Stimulated activated CD4-positive, alpha-beta T cell treated with anti-CD3 and anti-CD28 coated beads, Interleukin-2, amount 100 ng/mL, for 48 hours (primary cell): ENCODE measurements around the gene TASOR2.

Experiments
- DNase-seq, 2 donors: peaks; one replicate each; pipeline ENCODE4 v3.0.0-alpha.2; 2020

TASOR2 gene, protein sequence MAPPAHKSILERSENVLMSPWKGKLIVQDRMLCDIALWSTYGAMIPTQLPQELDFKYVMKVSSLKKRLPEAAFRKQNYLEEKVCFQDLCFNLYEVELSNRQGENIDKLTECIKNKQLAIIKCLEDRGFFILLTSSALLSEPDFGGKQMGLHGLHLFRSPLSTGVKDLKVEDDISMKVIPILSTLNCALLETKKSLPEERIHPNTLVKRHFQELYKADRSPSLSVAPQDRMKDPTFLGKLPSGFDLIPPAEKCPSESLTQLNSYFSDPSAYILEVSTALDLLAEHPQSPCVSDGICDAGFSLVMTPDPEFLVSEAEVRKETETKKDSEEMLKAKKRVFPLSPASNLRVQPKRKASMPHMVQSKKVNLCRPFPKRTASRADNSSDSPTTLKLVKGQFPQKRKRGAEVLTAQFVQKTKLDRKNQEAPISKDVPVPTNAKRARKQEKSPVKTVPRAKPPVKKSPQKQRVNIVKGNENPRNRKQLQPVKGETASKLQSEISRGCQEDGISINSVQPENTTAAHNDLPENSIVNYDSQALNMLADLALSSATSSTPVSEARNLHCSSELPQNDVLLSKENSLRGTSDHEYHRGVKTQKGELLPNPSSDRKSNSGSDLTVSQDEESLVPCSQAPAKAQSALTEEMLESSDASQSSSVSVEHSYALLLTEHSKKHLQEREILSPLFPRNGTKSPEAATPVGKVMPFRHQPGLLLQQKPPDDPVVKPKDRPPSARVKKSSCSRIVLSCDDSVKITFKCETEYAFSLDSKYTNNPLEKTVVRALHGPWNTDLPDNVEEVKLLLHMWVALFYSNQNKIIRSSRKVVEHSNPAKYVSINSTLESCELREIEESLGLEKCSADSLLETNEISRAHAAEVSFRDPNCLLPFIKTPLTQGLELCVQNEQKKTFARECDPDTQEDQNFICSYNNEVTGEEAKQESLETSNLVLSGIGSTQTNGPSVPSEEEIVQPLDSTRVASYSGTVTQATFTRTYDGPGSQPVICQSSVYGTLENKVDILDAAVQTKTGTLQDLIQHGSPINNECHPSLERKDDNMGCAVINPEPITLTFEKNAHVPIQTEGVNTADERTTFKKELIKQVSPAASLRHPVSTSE (N-terminal part only)

DNA sequence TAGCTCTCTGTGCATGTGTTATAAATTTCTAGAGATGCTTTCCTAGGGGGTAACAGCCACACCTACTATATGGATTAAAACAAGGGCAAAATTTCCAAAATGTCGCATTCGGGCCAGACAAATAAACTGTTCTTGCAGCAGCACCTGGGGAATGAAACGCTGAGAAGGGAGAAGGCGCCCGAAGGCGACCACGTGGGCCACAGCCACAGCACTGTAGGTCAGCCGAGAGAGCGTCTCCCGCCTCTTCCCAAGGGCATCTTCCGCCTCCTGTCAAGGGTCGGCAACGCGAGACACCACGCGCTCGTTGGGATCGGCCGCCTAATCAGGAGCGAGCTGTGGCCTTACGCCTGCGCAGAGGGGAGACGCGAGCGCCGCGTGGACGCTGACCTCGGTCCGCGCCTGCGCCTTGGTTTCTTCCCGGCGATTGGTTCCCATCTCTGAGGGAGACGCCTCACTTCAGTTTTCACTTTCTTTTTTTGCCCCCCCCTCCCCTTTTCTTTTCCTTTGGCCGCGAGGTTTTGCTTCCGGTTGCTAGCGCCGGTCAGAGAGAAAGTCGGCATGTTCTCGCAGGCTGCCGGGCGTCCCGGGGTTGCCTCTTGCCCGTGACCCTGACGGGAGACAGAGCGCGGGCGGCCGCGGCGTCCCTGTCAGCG lies at the start of gene TASOR2:
TASOR2 (plus strand) TSS at position 521 of the 653 bp plus-strand sequence. CDS start 35,805 bp downstream, outside the sequence.
- peak; percentile 94 to 96 for DNase-seq

DNA sequence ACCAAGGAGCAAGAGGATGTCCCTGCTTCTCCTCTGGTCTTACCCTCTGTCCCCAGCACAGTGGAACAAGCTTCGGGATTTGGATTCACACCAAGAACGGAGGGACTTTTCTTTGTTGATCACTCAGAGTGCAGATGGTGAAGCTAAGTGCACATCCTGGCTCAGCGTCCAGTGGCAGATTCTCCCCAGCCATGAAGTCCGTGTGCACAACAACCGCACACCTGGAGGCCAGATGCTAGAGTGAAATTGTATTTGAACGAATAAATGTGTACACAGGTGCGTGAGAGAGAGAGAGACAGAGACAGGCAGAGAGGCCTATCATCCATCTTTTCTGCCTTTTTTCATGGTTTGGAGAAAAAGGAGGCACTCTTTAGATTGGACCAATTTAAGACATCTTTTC lies 49.7 kb upstream of the TASOR2 start:
- no peak for DNase-seq

DNA sequence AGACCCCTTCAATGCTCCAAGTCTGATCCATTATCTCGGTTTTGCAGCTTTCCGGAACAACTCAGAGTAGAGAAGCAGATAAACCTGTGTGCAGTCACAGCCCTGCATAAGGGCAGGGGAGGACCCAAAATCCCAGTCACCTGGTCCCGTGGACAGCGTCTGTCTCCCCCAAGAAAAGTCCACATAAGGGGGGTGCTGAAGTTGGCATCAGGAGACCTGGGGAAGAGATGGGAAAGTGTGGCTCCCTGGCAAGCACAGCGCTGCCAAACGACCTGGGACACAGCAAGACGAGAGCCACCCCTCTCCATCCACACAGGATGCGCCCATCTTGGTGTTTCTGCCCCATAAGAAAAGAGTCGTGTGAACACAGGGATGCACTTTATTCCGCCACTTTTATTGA lies 46.1 kb upstream of the TASOR2 start:
- DNase-seq = no peak

DNA sequence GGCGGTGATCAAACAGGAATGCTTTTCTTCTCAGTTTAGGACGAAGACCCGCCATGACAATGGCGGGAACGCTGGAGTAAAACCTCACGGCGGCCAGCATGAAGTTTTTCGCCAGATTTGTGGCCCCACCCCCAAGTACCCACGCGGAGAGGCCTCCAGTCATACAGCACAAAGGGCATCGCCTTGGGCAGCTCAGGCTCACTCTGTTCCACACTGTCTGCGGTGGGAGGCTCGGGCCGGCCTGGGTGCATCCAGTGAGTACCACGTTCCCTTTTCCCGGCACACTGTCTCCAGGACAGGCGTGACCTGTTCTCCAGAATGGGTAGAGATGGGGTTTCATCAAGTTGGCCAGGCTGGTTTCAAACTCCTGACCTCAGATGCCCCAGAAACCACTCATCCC lies 45.6 kb upstream of the TASOR2 start:
- no peak for DNase-seq

DNA sequence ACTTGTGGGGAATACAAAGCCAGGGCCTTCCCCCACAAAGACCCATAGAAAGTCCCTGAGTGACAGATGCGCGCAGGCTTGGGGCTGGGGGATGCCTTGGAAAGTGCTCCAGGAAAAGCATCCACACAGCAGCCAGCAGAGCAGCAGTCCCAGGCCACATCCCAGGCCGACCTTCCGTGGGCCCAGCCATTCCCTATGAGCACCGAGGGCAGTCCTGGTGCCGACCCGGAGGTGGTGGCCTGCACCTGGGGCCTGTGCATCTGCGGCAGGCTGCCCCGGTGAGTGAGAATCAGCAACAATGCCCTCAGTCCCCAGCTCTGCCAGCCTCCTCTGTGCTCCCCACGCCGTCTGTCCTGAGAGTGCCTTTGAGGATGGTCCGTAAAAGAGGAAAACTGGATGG lies 44.6 kb upstream of the TASOR2 start:
- DNase-seq = no peak

DNA sequence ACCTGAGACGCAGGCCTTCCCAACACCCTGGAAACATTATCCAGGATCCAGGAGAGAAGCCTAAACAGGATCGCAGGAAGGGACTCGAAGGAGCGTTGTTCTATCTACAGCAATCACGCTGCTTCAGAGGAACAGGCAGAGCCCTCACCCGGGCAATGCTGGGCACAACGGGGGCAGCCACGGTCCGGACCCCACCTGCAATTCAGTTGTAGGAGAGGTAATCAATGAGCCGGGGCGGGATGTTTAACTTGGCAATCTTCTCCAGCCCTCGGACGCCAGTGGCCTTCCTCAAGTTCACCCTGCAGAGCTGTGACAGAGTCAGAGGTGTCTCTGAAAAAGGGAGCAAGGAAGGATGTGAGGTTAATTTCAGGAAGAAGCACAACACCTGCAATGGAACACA lies 44.1 kb upstream of the TASOR2 start:
- no peak for DNase-seq

DNA sequence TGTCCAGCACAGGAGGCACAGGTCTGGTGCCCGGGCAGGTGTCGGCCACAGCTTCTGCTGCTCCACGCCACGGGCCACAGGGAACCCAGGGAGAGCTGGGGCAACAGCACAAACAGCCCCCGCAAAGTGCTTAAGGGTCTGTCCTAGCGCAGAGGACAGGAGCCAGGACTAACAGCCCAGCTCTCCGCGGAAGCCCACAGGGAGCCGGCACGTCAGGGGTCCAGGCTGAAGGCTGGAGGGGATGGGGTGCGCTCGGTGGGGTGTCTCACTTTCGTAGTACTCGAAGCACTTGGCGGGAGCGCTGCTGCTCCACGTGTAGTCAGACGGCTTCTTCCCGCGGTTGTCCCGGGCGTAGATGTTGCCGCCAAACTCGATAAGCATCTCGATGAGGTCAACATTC lies 43.1 kb upstream of the TASOR2 start:
- no peak for DNase-seq

DNA sequence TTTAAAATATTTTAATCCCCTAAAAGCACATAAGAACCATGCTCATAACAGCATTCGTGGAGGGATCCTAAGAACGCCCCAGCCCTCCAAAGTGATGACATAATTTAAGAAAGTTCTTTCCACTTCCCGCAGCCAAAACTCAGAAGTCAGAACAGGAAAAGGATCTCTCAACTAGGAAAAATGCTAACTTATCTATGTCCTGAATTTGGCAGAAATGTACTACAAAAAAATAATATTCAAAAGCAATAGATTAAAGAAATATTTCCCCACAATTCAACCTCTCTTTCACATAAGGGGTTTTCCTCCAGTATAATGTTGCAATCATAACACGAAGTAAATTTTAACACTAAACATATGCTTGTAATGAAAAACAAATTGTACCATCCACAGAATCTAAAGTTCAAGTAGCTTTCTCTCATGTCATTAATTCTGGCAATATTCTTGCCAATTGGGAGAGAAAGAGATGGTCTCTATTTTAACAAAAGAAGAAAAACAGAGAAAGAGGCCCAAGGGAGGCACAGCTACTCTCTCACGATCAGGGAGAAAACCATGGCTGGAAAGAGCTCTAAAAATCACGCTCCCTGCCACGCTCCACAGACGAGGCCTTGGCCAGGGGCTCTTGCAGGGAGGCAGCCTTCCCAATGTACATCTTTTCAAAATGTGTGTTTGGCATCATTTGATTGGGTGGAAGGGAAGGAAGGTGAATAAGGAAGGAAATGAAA lies 41.1 kb upstream of the TASOR2 start:
- DNase-seq = no peak

DNA sequence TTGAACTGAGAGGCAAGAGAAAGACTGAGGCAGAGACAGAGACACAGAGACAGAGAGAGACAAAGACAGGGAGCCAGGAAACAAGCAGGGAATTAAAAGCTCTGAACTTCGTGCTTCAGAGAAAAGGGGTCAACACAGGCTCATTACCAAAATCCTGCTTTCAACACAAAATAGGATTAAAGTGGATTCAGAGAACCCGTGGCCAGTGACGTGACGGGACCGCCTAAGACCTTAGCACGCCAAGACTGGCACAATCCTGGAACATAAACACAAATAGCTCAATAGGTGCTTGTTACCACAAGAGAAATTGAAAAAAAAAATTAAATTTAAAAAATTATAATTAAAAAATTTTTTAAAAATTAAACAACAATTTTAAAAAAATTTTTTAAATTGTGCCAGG lies 39.7 kb upstream of the TASOR2 start:
- DNase-seq = no peak

DNA sequence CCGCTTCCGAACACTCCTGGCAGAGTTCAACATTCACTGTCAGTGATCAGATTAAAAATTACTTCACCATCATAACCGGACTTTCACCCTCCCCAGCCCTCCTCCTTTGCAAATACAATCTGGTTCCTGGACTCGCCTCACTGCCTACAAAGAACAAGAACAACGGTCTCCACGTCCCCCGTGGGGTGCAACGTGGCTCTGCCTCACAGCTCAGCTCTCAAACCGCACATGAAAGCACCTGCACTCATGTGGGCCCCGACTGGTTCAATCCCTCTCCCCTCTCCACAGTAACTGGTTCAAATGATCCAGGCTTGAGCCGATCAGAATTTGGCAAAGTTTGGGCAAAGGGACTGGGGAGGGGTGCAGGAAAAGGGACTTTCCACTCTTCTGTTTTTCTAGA lies 39.3 kb upstream of the TASOR2 start:
- no peak for DNase-seq

DNA sequence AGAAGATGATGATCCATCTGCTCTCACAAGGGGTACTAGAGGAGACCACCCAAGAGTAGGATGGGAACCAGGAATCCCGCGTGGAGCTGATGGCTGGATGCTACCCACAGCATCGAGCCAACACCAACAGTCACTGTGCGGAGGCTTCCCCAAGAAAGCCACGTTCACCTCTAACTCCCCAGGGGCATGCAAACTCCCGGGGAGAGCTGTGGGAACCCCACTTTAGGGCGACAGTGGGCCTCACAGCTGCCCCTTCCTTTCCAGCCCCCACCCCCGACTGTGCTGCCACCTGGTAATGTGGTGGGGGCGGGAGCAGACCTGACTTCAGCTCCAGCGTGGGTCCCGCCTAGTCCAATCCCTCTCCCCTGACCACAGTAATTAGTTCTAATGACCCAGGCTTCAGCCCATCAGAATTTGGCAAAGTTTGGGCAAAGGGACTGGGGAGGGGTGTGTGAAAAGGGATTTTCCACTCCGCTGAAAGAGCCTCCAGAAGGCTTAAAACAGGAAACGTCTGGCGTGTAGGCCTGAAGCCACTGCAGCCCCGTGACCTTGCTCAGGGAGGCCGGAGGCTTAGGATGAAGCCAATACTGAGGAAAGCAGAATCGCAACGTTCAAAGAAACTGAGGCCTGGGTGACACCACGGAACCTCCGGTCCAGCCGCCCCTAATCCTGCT lies 38.6 kb upstream of the TASOR2 start:
- DNase-seq = no peak

DNA sequence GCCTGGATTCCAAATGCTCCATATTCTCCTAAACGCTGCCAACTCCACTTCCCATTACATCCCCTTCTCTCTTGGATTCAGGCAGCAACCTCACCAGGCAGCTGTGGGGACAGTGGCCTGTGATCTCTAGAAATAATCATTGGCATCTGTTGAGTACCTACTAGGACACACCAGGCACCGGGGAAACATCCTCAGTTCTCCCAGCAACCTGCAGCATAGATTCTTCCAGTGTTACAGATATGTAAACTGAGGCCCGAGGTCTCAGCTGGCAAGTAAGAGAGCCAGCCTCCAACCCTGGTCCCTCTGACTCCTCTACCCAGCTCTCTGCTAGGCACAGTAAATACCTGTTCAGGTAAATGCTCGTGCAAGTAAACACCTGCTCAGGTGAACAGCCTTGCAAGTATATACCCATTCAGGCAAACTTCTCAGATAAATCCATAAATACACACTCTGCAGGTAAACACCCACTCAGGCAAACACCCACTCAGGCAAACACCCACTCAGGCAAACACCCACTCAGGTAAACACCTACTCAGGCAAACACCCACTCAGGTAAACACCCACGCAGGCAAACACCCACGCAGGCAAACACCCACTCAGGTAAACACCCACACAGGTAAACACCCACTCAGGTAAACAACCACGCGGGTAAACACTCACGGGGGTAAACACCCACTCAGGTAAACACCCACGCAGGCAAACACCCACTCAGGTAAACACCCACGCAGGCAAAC lies 37.0 kb upstream of the TASOR2 start:
- DNase-seq = no peak

DNA sequence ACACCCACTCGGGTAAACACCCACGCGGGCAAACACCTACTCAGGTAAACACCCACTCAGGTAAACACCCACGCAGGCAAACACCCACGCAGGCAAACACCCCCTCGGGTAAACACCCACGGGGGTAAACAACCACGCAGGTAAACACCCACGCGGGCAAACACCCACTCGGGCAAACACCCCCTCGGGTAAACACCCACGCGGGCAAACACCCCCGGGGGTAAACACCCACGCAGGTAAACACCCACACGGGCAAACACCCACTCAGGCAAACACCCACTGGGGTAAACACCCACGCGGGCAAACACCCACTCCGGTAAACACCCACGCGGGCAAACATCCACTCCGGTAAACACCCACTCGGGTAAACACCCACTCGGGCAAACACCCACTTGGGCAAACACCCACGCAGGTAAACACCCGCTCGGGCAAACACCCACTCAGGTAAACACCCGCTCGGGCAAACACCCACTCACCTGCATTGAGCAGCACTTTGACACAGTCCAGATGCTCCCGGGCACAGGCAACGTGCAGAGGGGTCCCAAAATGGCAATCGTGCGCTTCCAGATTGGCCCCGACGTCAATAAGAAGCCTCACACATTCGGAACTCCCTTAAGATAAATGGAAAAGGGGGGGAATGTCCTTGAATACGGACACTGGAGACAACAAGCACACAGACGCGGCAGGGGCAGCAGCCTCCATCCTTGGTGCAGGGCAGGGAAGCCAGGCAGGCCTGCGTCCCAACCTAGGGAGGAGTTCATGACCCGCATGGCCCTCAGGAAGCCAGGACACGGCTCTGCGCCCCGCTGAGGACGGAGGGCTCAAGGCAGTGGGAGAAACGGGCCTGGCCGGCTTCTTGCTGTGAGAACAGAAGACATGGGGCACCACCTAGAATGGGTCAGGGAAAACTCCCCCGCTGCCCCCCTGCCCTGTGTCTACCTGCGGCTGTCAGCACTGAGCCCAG lies 35.9 kb upstream of the TASOR2 start:
- DNase-seq = no peak

DNA sequence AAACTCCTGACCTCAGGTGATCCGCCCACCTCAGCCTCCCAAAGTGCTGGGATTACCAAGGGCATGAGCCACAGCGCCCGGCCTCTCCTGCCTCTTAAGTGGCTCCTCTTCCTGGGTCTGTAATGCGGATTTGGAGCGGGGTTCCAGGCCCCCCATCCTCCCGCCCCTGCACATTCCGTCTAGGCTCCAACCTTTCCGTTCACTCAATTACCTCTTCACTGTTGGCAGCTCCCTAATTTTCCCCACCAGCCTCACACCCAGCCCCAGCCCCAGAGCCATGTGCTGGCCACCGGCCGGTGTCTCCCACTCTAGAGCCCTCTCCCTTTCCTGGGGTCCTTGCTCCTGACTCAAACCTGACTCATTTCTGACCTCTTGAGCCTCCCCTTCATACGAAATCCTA lies 34.9 kb upstream of the TASOR2 start:
- no peak for DNase-seq

DNA sequence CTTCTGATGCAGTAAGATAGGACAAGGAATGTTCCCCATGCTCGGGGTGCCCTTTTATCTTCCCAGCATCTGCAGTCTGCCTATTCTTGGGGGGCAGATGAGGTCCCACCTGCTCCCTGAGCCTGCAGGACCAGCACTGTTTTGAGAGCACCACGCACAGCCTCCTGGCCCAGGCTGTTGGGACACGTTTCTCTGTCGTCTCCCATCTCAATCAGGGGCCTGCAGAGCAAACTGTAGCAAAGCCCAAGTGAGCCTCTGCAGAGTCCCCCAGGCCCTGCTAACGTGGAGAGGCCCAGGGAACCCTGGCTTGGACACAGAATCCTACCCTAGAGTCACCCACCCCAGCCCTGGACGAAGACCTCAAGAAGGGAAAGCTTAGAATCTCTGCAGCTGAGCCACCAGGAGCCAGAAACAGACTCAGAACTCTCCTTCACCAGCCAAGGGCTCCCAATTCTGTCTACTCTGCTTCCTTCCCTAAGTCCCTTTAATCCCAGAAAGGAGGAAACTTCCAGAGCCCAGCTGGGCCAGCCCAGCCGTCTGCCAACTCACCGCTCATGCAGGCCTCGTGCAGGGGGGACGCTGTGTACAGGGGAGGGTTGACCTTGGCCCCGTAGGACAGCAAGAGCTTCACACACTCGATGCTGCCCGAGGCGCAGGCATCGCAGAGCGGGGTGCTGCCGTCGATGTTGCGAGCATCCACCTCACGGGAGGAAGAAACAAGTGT lies 33.8 kb upstream of the TASOR2 start:
- no peak for DNase-seq

DNA sequence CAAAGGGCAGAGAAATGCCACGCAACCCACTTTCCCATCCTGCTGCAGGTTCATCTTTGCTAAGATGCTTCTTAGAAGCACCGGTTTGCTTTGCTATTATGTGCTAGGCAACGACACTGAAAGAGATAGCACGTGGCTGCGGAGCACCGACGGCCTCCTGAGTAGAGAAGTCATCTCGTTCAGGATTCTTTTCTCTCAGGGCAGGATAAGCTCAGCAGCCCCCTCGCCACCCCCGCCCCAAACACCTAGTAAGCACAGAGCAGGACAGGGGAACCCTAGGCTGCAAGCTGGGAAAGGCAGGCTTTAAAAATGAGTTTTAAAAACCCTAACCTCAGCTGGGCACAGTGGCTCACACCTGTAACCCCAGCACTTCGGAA lies 33.3 kb upstream of the TASOR2 start:
- no peak for DNase-seq

DNA sequence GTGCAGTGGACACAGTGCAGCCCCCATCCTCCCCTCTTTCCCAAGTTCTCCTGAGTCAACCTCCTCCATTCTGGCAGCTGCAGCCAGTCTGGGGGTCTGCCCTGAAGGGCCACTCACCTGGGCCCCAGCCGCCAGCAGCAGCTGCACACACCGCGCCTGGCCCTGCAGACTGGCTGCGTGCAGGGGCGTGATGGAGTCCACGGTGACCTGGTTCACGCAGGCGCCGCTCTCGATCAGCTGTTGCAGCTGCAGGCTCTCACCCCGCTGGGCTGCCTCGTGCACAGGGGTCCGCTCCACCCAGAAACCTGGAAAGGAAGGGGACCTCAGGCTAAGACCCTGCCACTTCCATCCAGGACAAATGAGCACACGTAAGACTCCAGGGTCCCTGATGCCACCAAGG lies 31.9 kb upstream of the TASOR2 start:
- DNase-seq = no peak

DNA sequence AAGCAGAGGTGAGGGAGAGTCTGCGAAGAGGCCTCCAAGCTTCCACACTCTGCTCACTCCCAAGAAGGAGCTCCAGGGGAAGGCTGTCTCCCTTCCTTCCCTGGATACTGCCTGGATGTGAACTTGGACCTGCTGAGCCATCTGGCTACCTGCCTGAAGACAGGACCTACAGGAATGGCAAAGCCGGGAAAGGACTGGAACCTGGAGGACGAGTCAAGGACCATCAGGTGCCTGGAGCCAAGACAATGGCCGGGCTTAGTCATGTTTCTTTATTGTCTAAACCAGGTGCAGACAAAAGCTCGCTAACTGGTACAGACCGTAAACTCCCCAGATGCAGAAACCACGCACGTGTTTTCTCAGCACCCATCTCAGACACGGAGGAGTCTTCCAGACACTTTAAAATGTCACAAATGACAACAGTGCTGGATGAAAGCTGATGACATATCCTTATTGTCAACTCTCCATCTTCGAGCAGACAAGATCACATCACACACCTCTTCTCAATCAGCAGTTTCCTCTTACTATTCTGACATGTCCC lies 30.4 kb upstream of the TASOR2 start:
- DNase-seq = no peak

DNA sequence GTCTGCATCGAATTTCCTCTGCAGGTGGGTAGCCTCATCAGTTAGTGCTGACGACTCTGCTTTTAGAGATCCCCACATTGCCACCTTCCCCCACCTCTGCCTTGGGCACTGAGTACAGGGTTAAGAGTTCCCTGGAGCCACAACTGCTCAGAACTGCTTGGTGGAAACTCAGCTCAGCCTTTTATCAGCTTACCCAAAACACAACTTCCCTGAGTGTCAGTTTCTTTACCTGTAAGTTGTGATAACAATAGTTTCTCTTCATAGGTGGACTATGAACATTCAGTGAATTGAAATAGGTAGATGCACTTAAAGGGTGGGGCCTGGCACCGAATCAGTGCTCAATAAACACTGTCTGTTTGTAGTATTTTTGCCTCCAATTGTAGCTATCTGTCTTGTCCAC lies 29.5 kb upstream of the TASOR2 start:
- no peak for DNase-seq
